Peyer's patch (tissue), 4 donors: ENCODE data around the gene PTPN9. TPM values are rescaled to one million over a fixed set of nuclear protein-coding genes. Genes with fewer than 3 reads are reported as not detected.
"Not testable (repeated sequence)": the region's sequence is repeated elsewhere in the genome, so short reads cannot be mapped to it uniquely, and the experiment has no call there.

Source experiments
- DNase-seq, 3 donors: peaks; one replicate each; pipeline ENCODE4 v3.0.0-alpha.2; 2017 to 2019
- H3K27ac ChIP-seq, 4 donors: fragments of 200-600 bp; sonication (generic); one replicate each; pipeline ENCODE4 v1.5.1; 2016 to 2019
- H3K27me3 ChIP-seq, 2 donors: fragments of 200-600 bp; sonication (generic); one replicate each; pipeline ENCODE4 v1.5.1; 2019
- H3K36me3 ChIP-seq, 3 donors: fragments of 200-600 bp; sonication (generic); one replicate each; pipeline ENCODE4 v1.5.1; 2016 to 2019
- H3K4me1 ChIP-seq, 4 donors: fragments of 200-600 bp; sonication (generic); one replicate each; pipeline ENCODE4 v1.5.1; 2016 to 2019
- H3K4me3 ChIP-seq, 4 donors: fragments of 200-600 bp; sonication (generic); 1 replicate in 3 of 4; 2 replicates in 1 of 4; pipeline ENCODE4 v1.5.1; 2016 to 2019; ENCODE audit warnings: mild to moderate bottlenecking in 1 of 4
- H3K9me3 ChIP-seq, 4 donors: fragments of 200-600 bp; sonication (generic); one replicate each; pipeline ENCODE4 v1.5.1; 2016 to 2019; ENCODE audit warnings: mild to moderate bottlenecking in 1 of 4
- CTCF ChIP-seq, 6 experiments: fragments of 450-650 bp in 4 of 6; fragments of 200-600 bp in 2 of 6; sonication (generic) in 1 of 6; IDR thresholded peaks; one replicate each; pipeline ENCODE4 v1.5.1; 2017 to 2019; ENCODE audit warnings: antibody characterized with exemption in 6 of 6, mild to moderate bottlenecking in 3 of 6, moderate library complexity in 1 of 6
- POLR2A ChIP-seq, 2 donors: fragments of 450-650 bp; IDR thresholded peaks; one replicate each; pipeline ENCODE4 v1.5.1; 2017; ENCODE audit warnings: antibody characterized with exemption in 2 of 2, mild to moderate bottlenecking in 2 of 2, moderate library complexity in 2 of 2
- total RNA-seq, 4 donors: library from RNA; depleted of rRNA; stranded (reverse); fragments of >200 nt; gene quantifications; one replicate each; pipeline ENCODE4 v1.1.0, GENCODE V29; 2016

PTPN9 gene
- total RNA-seq, 4 donors from 2014 or later: 17.3 to 33.0 (median 28.5) TPM

GRCh38 chr15:75551091-75551490, 28.0 kb downstream of the PTPN9 start:
- no peaks in the 10 kb centered on the region for H3K27me3 ChIP-seq
- H3K36me3 ChIP-seq: no peaks in the 10 kb centered on the region
- TF ChIP-seq POLR2A (IDR thresholded peaks at IDR 0.05) (no peak), CTCF (IDR thresholded peaks at IDR 0.05) (no peak)

GRCh38 chr15:75545064-75545463, 34.1 kb downstream of the PTPN9 start:
- TF ChIP-seq POLR2A (IDR thresholded peaks at IDR 0.05): no peak
- no peak for TF ChIP-seq CTCF (IDR thresholded peaks at IDR 0.05)
- no peak for DNase-seq
- H3K27me3 ChIP-seq: no peaks in the 10 kb centered on the region
- H3K4me1 ChIP-seq: peaks cover 0 to 22% (median 1%) of the 10 kb centered on the region in 4 donors
- H3K36me3 ChIP-seq: no peaks in the 10 kb centered on the region
- H3K27ac ChIP-seq: peak overlapping the region in 2 of 4 donors; percentile 65 to 74
- no peaks in the 10 kb centered on the region for H3K9me3 ChIP-seq
- H3K4me3 ChIP-seq: no peak overlapping the region

More at GRCh38 chr15:75551091-75551490, 28.0 kb downstream of the PTPN9 start:
- Histone ChIP-seq H3K27ac (no peak overlapping the region), H3K4me1 (no peaks in the 10 kb centered on the region), H3K9me3 (no peaks in the 10 kb centered on the region), H3K4me3 (no peak overlapping the region)
- peak in 1 of 3 donors; percentile 4 for DNase-seq

GRCh38 chr15:75544359-75544758, 34.8 kb downstream of the PTPN9 start:
- Histone ChIP-seq H3K4me3 (no peak overlapping the region), H3K27me3 (no peaks in the 10 kb centered on the region), H3K27ac (peak overlapping the region in 3 of 4 donors; percentile 20 to 74 (median 65)), H3K9me3 (no peaks in the 10 kb centered on the region), H3K36me3 (no peaks in the 10 kb centered on the region), H3K4me1 (peaks cover 0 to 22% (median 1%) of the 10 kb centered on the region in 4 donors)
- TF ChIP-seq POLR2A (IDR thresholded peaks at IDR 0.05) (no peak), CTCF (IDR thresholded peaks at IDR 0.05) (no peak)
- no peak for DNase-seq

- DNase-seq: peak in 1 of 3 donors; percentile 72
- peak in 1 of 2 donors; percentile 56 for TF ChIP-seq POLR2A (IDR thresholded peaks at IDR 0.05)
- not testable (repeated sequence) for H3K27me3 ChIP-seq, H3K9me3 ChIP-seq, H3K36me3 ChIP-seq, H3K4me3 ChIP-seq
- Histone ChIP-seq H3K4me1 (peaks cover 0 to 22% (median 1%) of the 10 kb centered on the region in 4 donors), H3K27ac (peak overlapping the region in 2 of 4 donors; percentile 65 to 74)
These were observed 36.1 kb downstream of the PTPN9 start for GRCh38 chr15:75542949-75543545.

- Histone ChIP-seq H3K36me3 (no peaks in the 10 kb centered on the region), H3K27me3 (no peaks in the 10 kb centered on the region), H3K4me1 (peaks cover 0 to 22% (median 1%) of the 10 kb centered on the region in 4 donors), H3K4me3 (no peak overlapping the region), H3K27ac (peak overlapping the region in 2 of 4 donors; percentile 65 to 74), H3K9me3 (no peaks in the 10 kb centered on the region)
- TF ChIP-seq CTCF (IDR thresholded peaks at IDR 0.05): no peak
- no peak for TF ChIP-seq POLR2A (IDR thresholded peaks at IDR 0.05)
- DNase-seq: no peak
These were observed 36.7 kb downstream of the PTPN9 start for GRCh38 chr15:75542386-75542797.

- no peaks in the 10 kb centered on the region for H3K27me3 ChIP-seq
- TF ChIP-seq CTCF (IDR thresholded peaks at IDR 0.05) (no peak), POLR2A (IDR thresholded peaks at IDR 0.05) (no peak)
- H3K9me3 ChIP-seq: no peaks in the 10 kb centered on the region
- H3K27ac ChIP-seq: no peak overlapping the region
- H3K36me3 ChIP-seq: no peaks in the 10 kb centered on the region
- no peak overlapping the region for H3K4me3 ChIP-seq
- no peak for DNase-seq
- H3K4me1 ChIP-seq: peaks cover 0 to 4% (median 1%) of the 10 kb centered on the region in 4 donors
These were observed 40.7 kb downstream of the PTPN9 start for GRCh38 chr15:75538376-75538775.
